NB4 (cell line): ENCODE data around the gene NME3.

Source experiments
- DNase-seq: peaks from one replicate; pipeline ENCODE4 v3.0.0; 2010; ENCODE audit warnings: low read depth
- H3K4me3 ChIP-seq: one replicate; pipeline ENCODE4 v1.5.1; 2011; ENCODE audit warnings: mild to moderate bottlenecking, low read depth, low read length, moderate library complexity
- MAX ChIP-seq: IDR thresholded peaks from 2 replicates; pipeline ENCODE4 v1.6.1; 2011; ENCODE audit warnings: low read depth, low read length
- MYC ChIP-seq: IDR thresholded peaks from 2 replicates; pipeline ENCODE4 v1.6.1; 2011; ENCODE audit warnings: low read depth, low read length
- POLR2A ChIP-seq: IDR thresholded peaks from 2 replicates; pipeline ENCODE4 v1.6.1; 2011; ENCODE audit warnings: mild to moderate bottlenecking; ENCODE audit not compliant: insufficient read length; ENCODE audit errors: extremely low read depth
- TF ChIP-seq, protein P1 (sequence below): IDR thresholded peaks from one replicate; pipeline ENCODE4 v1.5.1; 2012; ENCODE audit warnings: low read depth, low read length

The NME3 gene

GRCh38 chr16:1779741-1780676, 8.7 kb upstream of the NME3 start:
- TF ChIP-seq, protein P1, sequence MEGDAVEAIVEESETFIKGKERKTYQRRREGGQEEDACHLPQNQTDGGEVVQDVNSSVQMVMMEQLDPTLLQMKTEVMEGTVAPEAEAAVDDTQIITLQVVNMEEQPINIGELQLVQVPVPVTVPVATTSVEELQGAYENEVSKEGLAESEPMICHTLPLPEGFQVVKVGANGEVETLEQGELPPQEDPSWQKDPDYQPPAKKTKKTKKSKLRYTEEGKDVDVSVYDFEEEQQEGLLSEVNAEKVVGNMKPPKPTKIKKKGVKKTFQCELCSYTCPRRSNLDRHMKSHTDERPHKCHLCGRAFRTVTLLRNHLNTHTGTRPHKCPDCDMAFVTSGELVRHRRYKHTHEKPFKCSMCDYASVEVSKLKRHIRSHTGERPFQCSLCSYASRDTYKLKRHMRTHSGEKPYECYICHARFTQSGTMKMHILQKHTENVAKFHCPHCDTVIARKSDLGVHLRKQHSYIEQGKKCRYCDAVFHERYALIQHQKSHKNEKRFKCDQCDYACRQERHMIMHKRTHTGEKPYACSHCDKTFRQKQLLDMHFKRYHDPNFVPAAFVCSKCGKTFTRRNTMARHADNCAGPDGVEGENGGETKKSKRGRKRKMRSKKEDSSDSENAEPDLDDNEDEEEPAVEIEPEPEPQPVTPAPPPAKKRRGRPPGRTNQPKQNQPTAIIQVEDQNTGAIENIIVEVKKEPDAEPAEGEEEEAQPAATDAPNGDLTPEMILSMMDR, result no peak
- no peak for TF ChIP-seq POLR2A
- no peak for TF ChIP-seq MYC
- TF ChIP-seq MAX, result no peak

DNA sequence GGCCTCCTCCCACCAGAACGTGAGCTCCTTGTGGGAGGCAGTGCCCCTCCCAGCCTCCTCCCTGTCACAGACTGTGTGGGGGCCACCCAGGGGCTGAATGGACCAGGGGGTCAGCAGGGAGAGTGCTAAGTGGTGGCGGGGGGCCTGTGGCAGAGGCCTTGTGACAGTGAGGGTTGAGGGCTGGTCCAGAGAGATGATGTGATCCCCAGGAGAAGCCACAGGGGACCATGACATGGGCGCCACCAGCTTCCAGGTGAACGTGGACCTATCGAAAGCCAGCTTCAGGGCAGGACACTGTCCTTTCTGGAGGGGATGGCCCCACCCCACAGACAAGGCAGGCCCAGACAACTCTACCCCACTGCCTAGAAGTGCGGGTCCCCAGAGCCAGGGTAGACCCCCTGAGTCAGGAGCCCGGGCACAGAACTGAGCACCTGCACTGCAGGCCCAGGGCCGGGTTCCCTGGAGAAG, 7.9 kb upstream of the NME3 start:
- TF ChIP-seq MYC (no peak), POLR2A (no peak), MAX (no peak)
- TF ChIP-seq, protein P1, result no peak
- no peak for DNase-seq
- no peak overlapping the region for H3K4me3 ChIP-seq

More at GRCh38 chr16:1779741-1780676, 8.7 kb upstream of the NME3 start:
- DNase-seq, result no peak
- H3K4me3 ChIP-seq, result no peak overlapping the region

DNA sequence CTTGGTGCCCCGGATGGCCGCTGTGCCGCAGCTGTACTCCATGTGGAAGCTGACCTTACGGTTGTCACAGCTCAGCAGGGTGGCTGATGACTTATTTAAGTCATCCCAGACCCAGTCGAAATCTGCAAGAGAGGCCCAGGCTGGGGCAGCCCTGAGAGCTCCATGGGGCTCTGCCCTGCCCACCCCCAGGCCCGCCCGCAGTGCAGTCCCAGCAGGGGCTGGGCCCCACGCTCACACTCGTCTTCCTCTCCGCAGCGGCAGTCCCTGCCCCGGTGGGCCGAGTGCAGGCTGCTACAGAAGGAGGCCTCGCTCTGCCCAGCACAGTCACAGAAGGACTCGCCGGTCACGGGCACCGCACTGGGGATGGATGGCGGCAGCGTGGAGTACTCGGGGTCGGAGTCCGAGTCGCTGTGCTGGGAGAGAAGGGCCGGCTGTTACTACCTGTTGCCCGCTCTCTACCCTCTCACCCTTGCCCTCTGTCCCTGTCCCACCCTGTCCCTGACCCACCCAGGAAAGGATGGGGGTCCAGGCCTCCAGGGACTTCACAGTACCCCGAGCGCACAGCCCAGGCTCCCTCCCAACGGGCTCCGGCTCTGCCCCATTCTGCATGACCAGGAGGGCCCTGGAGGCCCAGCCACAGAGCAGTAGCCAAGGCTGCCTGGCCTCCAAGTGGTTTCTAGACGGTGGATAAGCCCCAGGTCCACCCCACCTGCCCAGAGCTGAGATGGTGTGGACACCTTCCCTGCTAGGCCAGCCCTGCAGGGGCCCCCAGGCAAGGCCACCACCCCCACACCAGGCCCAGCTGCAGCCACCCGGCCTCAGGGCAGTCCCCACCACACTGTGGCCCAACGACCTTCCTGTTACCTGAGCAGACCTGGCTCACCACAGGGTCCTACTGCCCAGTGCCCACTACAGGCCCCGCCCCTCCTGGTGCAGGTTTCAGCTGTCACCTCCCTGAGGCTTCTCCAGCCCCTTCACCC, 7.1 kb upstream of the NME3 start:
- TF ChIP-seq MYC (no peak), POLR2A (no peak), MAX (no peak)
- TF ChIP-seq, protein P1, result no peak
- DNase-seq, result no peak

GRCh38 chr16:1777375-1778199, 6.2 kb upstream of the NME3 start:
- TF ChIP-seq MAX (no peak), MYC (no peak), POLR2A (no peak)
- TF ChIP-seq, protein P1, result no peak
- DNase-seq, result no peak
- no peak overlapping the region for H3K4me3 ChIP-seq

More for the DNA sequence above, 7.1 kb upstream of the NME3 start:
- no peak overlapping the region for H3K4me3 ChIP-seq

DNA sequence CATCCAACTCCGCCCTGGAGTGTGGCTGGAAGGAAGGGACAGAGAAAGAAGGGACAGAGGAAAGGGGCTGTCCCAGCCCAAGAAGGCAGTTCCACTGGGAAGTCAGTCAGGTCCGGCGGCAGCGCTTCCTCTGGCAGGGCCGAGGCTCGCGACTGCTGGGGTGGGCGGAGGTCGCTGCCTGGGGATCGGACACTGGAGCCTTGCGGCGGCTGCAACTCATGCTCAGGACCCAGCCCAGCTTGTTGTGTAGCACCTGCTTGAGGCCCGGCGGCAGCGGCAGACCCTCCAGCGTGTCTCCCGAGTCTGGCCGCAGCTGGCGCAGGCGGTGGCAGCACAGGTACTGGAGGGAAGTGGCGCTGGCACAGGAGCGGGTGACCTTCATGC, 5.6 kb upstream of the NME3 start:
- DNase-seq, result no peak

More for the DNA sequence above, 5.6 kb upstream of the NME3 start:
- no peak overlapping the region for H3K4me3 ChIP-seq
- TF ChIP-seq POLR2A (no peak), MYC (no peak), MAX (no peak)
- TF ChIP-seq, protein P1, result no peak
